ENCODE measurements around the gene NEDD9. TPM values are rescaled to one million over a fixed set of nuclear protein-coding genes. Genes with fewer than 3 reads are reported as not detected.

NEDD9 gene
- total RNA-seq, 2 experiments from 2014 or later, result 72.2 to 80.8 TPM

GRCh38 chr6:11215773-11216172, 16.7 kb downstream of the NEDD9 start:
- Mint-ChIP-seq H3K4me1 (peaks cover 70% of the 10 kb centered on the region), H3K27ac (no peak overlapping the region), H3K4me3 (no peak overlapping the region), H3K27me3 (no peaks in the 10 kb centered on the region), H3K36me3 (peaks cover 86% of the 10 kb centered on the region), H3K9me3 (no peaks in the 10 kb centered on the region)
- POLR2A ChIA-PET, result interaction anchor here (1.7 to 4.2 kb wide), 3 partner anchors 14 to 17 kb away, joined by 5 to 18 read pairs (median 5); partner anchors contain the start of gene NEDD9
- DNase-seq (no peak), ATAC-seq (ENCODE audit: low read depth) (no peak)

- no peak overlapping the region for H3K4me3 Mint-ChIP-seq
- peaks cover 70% of the 10 kb centered on the region for H3K4me1 Mint-ChIP-seq
Observed at GRCh38 chr6:11214901-11215300, 17.6 kb downstream of the NEDD9 start.

GRCh38 chr6:11214084-11214833, 18.2 kb downstream of the NEDD9 start:
- Mint-ChIP-seq H3K4me1 (peaks cover 68% of the 10 kb centered on the region), H3K27ac (peak overlapping the region; percentile 18), H3K27me3 (no peaks in the 10 kb centered on the region), H3K9me3 (no peaks in the 10 kb centered on the region), H3K36me3 (peaks cover 81% of the 10 kb centered on the region), H3K4me3 (no peak overlapping the region)
- no peak for ATAC-seq (ENCODE audit: low read depth)
- POLR2A ChIA-PET, result interaction anchor here (1.7 to 4.2 kb wide), 4 partner anchors 12 to 19 kb away, joined by 5 to 18 read pairs (median 6); partner anchors contain the start of gene NEDD9
- DNase-seq, result no peak

More at GRCh38 chr6:11214901-11215300, 17.6 kb downstream of the NEDD9 start:
- ATAC-seq (ENCODE audit: low read depth), result no peak
- POLR2A ChIA-PET, result interaction anchor here (1.7 to 4.2 kb wide), 3 partner anchors 13 to 18 kb away, joined by 5 to 18 read pairs (median 5); partner anchors contain the start of gene NEDD9
- no peaks in the 10 kb centered on the region for H3K9me3 Mint-ChIP-seq
- DNase-seq, result no peak
- no peak overlapping the region for H3K27ac Mint-ChIP-seq
- H3K27me3 Mint-ChIP-seq, result no peaks in the 10 kb centered on the region
- H3K36me3 Mint-ChIP-seq, result peaks cover 82% of the 10 kb centered on the region

- H3K36me3 Mint-ChIP-seq, result peaks cover 74% of the 10 kb centered on the region
- POLR2A ChIA-PET, result interaction anchor here (1.0 to 1.8 kb wide), 4 partner anchors 14 to 19 kb away, joined by 3 to 8 read pairs (median 6); partner anchors contain the start of gene NEDD9
- no peak for DNase-seq
- peaks cover 62% of the 10 kb centered on the region for H3K4me1 Mint-ChIP-seq
- H3K27me3 Mint-ChIP-seq, result no peaks in the 10 kb centered on the region
- no peak overlapping the region for H3K4me3 Mint-ChIP-seq
- H3K9me3 Mint-ChIP-seq, result no peaks in the 10 kb centered on the region
- H3K27ac Mint-ChIP-seq, result peak overlapping the region; percentile 25
- no peak for ATAC-seq (ENCODE audit: low read depth)
Observed at GRCh38 chr6:11213422-11214021, 18.9 kb downstream of the NEDD9 start.

GRCh38 chr6:11212664-11213063, 19.8 kb downstream of the NEDD9 start:
- no peak for ATAC-seq (ENCODE audit: low read depth)
- Mint-ChIP-seq H3K9me3 (no peaks in the 10 kb centered on the region), H3K27ac (peak overlapping the region; percentile 32), H3K4me3 (no peak overlapping the region), H3K36me3 (peaks cover 69% of the 10 kb centered on the region), H3K4me1 (peaks cover 62% of the 10 kb centered on the region), H3K27me3 (no peaks in the 10 kb centered on the region)
- POLR2A ChIA-PET, result interaction anchor here (1.4 to 1.8 kb wide), 3 partner anchors 13 to 20 kb away, joined by 6 to 8 read pairs (median 6); partner anchors contain the start of gene NEDD9
- DNase-seq, result no peak

- peak; percentile 72 for ATAC-seq (ENCODE audit: low read depth)
- peaks cover 69% of the 10 kb centered on the region for H3K4me1 Mint-ChIP-seq
- H3K27ac Mint-ChIP-seq, result peak overlapping the region; percentile 87
- H3K4me3 Mint-ChIP-seq, result peak overlapping the region; percentile 72
- no peaks in the 10 kb centered on the region for H3K27me3 Mint-ChIP-seq
- H3K9me3 Mint-ChIP-seq, result no peaks in the 10 kb centered on the region
- H3K36me3 Mint-ChIP-seq, result peaks cover 74% of the 10 kb centered on the region
- POLR2A ChIA-PET, result interaction anchor here (0.7 to 2.0 kb wide), 6 partner anchors 9 to 21 kb away, joined by 3 to 7 read pairs (median 4); partner anchors contain the start of gene NEDD9
- no peak for DNase-seq
Observed at GRCh38 chr6:11211254-11211653, 21.2 kb downstream of the NEDD9 start.

GRCh38 chr6:11210386-11211138, 21.9 kb downstream of the NEDD9 start:
- Mint-ChIP-seq H3K4me3 (peak overlapping the region; percentile 72), H3K27me3 (no peaks in the 10 kb centered on the region), H3K36me3 (peaks cover 76% of the 10 kb centered on the region), H3K9me3 (no peaks in the 10 kb centered on the region), H3K27ac (peak overlapping the region; percentile 87), H3K4me1 (peaks cover 70% of the 10 kb centered on the region)
- POLR2A ChIA-PET, result interaction anchor here (0.7 to 2.0 kb wide), 5 partner anchors 8 to 22 kb away, joined by 3 to 7 read pairs (median 5); partner anchors contain the start of gene NEDD9
- ATAC-seq (ENCODE audit: low read depth) (no peak), DNase-seq (no peak)

GRCh38 chr6:11209906-11210305, 22.6 kb downstream of the NEDD9 start:
- Mint-ChIP-seq H3K36me3 (peaks cover 77% of the 10 kb centered on the region), H3K27ac (peak overlapping the region; percentile 31), H3K9me3 (no peaks in the 10 kb centered on the region), H3K4me3 (peak overlapping the region; percentile 15), H3K27me3 (no peaks in the 10 kb centered on the region), H3K4me1 (peaks cover 68% of the 10 kb centered on the region)
- DNase-seq (no peak), ATAC-seq (ENCODE audit: low read depth) (no peak)
- POLR2A ChIA-PET, result interaction anchor here (0.6 to 2.0 kb wide), 4 partner anchors 11 to 119 kb away, joined by 4 to 7 read pairs (median 4); no protein-coding TSS in a partner anchor

DNA sequence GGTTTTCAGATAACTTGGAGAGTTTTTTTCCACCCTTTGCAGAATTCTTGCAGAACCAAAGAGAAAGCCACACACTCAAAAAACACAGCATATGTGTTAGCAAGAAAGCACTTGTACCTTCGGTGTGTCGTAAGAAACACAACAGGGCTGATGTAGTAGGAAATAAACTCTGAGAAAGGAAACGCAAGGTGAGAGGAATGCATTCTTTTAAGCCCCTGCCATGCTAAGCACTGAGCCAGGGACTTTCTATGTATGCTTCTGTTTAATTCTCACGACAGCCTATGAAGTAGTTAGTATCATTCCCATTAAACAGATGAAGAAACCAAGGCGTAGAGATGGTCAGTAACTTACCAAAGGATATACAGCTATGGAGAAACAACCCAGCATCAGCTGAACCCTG, 23.1 kb downstream of the NEDD9 start:
- Mint-ChIP-seq H3K4me1 (peaks cover 69% of the 10 kb centered on the region), H3K27ac (no peak overlapping the region), H3K4me3 (no peak overlapping the region), H3K9me3 (no peaks in the 10 kb centered on the region), H3K36me3 (peaks cover 76% of the 10 kb centered on the region), H3K27me3 (no peaks in the 10 kb centered on the region)
- POLR2A ChIA-PET, result interaction anchor here (0.6 to 1.5 kb wide), 3 partner anchors 14 to 257 kb away, joined by 4 read pairs; no protein-coding TSS in a partner anchor
- ATAC-seq (ENCODE audit: low read depth) (no peak), DNase-seq (no peak)

- H3K36me3 Mint-ChIP-seq, result peaks cover 76% of the 10 kb centered on the region
- no peak for ATAC-seq (ENCODE audit: low read depth)
- POLR2A ChIA-PET, result interaction anchor here (0.6 to 3.0 kb wide), 3 partner anchors 14 to 257 kb away, joined by 4 to 13 read pairs (median 4); partner anchors contain the start of gene NEDD9
Observed at GRCh38 chr6:11208854-11209253, 23.6 kb downstream of the NEDD9 start.

DNA sequence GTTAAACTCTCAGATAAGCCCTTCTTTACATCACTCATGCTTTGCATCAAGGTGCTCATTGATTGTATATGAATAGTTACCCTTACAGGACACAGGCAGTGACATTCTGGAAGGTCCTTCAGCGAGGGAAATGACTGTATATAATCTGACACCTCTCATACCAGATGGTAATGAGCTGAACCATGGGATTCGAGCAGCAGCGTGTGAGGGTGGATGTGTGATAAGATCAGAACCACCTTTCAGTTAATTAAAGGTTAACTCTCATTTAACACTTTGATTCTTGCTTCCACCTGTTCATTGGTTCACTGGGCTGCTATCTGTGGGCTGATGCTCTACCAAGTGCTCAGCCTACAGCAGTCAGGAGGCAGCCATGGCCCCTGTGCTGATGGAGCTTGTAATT, 24.2 kb downstream of the NEDD9 start:
- Mint-ChIP-seq H3K27ac (peak overlapping the region; percentile 74), H3K4me1 (peaks cover 76% of the 10 kb centered on the region), H3K27me3 (no peaks in the 10 kb centered on the region), H3K36me3 (peaks cover 75% of the 10 kb centered on the region), H3K4me3 (peak overlapping the region; percentile 35), H3K9me3 (no peaks in the 10 kb centered on the region)
- ATAC-seq (ENCODE audit: low read depth), result peak; percentile 55
- no peak for DNase-seq
- POLR2A ChIA-PET, result interaction anchor here (1.5 to 3.0 kb wide), 2 partner anchors 15 to 24 kb away, joined by 4 to 13 read pairs; partner anchors contain the start of gene NEDD9

More at GRCh38 chr6:11208854-11209253, 23.6 kb downstream of the NEDD9 start:
- Mint-ChIP-seq H3K9me3 (no peaks in the 10 kb centered on the region), H3K4me3 (no peak overlapping the region), H3K27ac (no peak overlapping the region), H3K27me3 (no peaks in the 10 kb centered on the region), H3K4me1 (peaks cover 73% of the 10 kb centered on the region)
- no peak for DNase-seq

DNA sequence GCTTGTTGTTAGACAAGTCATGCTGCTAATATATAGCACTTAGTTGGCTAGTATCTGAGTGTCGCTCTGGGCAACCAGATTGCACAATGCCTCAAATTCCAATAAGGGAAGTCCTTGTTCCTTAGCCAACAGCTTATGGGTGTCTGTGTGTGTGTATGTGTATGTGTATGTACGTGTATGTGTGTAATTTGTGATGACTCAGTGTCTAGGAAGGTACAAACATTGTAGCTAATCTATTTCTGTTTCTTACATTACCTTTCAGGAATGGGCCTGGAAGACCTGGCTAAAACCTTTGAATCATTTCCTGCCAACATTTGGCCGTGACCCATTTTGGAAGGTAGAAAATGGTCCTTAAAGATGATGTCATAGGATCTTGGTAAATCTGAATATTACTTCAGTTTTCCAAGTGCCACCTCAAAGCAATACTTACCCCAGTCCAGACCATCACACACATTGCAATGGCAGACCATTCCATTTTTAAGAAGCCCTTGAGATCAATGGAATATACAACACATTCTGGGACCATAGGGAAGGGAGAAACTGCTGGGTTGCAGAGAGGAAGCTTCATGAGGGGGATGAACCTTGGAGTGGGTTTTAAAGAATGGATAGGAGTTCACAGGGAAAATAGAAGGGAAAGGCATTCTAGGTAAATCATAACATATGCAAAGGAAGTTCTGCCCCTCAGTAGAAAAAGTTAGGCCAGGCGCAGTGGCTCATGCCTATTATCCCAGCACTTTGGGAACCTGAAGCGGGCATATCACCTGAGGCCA, 25.1 kb downstream of the NEDD9 start:
- no peak overlapping the region for H3K4me3 Mint-ChIP-seq

More for the DNA sequence above, 25.1 kb downstream of the NEDD9 start:
- Mint-ChIP-seq H3K36me3 (peaks cover 69% of the 10 kb centered on the region), H3K9me3 (no peaks in the 10 kb centered on the region), H3K27ac (peak overlapping the region; percentile 78), H3K4me1 (peaks cover 78% of the 10 kb centered on the region), H3K27me3 (no peaks in the 10 kb centered on the region)
- DNase-seq (no peak), ATAC-seq (ENCODE audit: low read depth) (no peak)
- POLR2A ChIA-PET, result interaction anchor here (1.6 to 3.0 kb wide), 3 partner anchors 8 to 24 kb away, joined by 4 to 13 read pairs (median 5); partner anchors contain the start of gene NEDD9
